CD4-positive, alpha-beta memory T cell (primary cell): ENCODE measurements around the gene ETFDH. TPM values are rescaled to one million over a fixed set of nuclear protein-coding genes. Genes with fewer than 3 reads are reported as not detected.
"Not testable (repeated sequence)": the region's sequence is repeated elsewhere in the genome, so short reads cannot be mapped to it uniquely, and the experiment has no call there.

Experiments
- CTCF ChIA-PET: fragments of 350-600 bp; sonication (Branson Sonifier 250); formaldehyde crosslinking; loops from one replicate; lab custom pipeline; 2021; ENCODE audit warnings: inconsistent platforms; ENCODE audit not compliant: partially characterized antibody; lab: Charles Lee
- POLR2A ChIA-PET: fragments of 350-600 bp; sonication (Branson Sonifier 250); formaldehyde crosslinking; loops from one replicate; lab custom pipeline; 2021; ENCODE audit not compliant: partially characterized antibody; lab: Charles Lee
- DNase-seq, 5 donors: peaks; one replicate each; pipeline versions ENCODE4 v3.0.0 to v3.0.0-alpha.2; 2020 to 2022; ENCODE audit warnings: mixed read lengths in 1 of 5
- H3K27ac ChIP-seq: one replicate; pipeline ENCODE4 v1.7.0; 2013; ENCODE audit warnings: low read depth, low read length
- H3K27me3 ChIP-seq: 2 replicates; pipeline ENCODE4 v1.7.0; 2013; ENCODE audit warnings: mild to moderate bottlenecking, low read length, moderate library complexity; ENCODE audit not compliant: insufficient read depth
- H3K36me3 ChIP-seq: 2 replicates; pipeline ENCODE4 v1.7.0; 2013; ENCODE audit warnings: mild to moderate bottlenecking, low read length, moderate library complexity; ENCODE audit not compliant: insufficient read depth
- H3K4me1 ChIP-seq: 2 replicates; pipeline ENCODE4 v1.7.0; 2013; ENCODE audit warnings: mild to moderate bottlenecking, low read length, moderate library complexity; ENCODE audit not compliant: insufficient read depth
- H3K4me3 ChIP-seq, 2 donors: one replicate each; pipeline ENCODE4 v1.7.0; 2013; ENCODE audit warnings: low read length in 2 of 2, mild to moderate bottlenecking in 1 of 2
- H3K9me3 ChIP-seq, 2 donors: one replicate each; pipeline ENCODE4 v1.7.0; 2013; ENCODE audit warnings: low read length in 2 of 2, control low read depth in 1 of 2; ENCODE audit not compliant: control insufficient read depth in 1 of 2
- H3K27ac Mint-ChIP-seq, 7 donors: one replicate each; pipeline ENCODE4 v1.8.0; 2020 to 2021; ENCODE audit warnings: mixed read lengths in 7 of 7, mild to moderate bottlenecking in 6 of 7, inconsistent platforms in 3 of 7, moderate library complexity in 3 of 7
- H3K27me3 Mint-ChIP-seq, 2 donors: one replicate each; pipeline ENCODE4 v1.8.0; 2020 to 2021; ENCODE audit warnings: mixed read lengths in 2 of 2
- H3K36me3 Mint-ChIP-seq, 2 donors: one replicate each; pipeline ENCODE4 v1.8.0; 2020 to 2021; ENCODE audit warnings: mixed read lengths in 2 of 2, inconsistent platforms in 1 of 2, mild to moderate bottlenecking in 1 of 2
- H3K4me1 Mint-ChIP-seq, 4 donors: one replicate each; pipeline ENCODE4 v1.8.0; 2020 to 2021; ENCODE audit warnings: mixed read lengths in 4 of 4, mild to moderate bottlenecking in 1 of 4
- H3K4me3 Mint-ChIP-seq, 8 donors: one replicate each; pipeline ENCODE4 v1.8.0; 2020 to 2021; ENCODE audit warnings: mixed read lengths in 8 of 8, mild to moderate bottlenecking in 7 of 8, moderate library complexity in 6 of 8, inconsistent platforms in 3 of 8
- H3K9me3 Mint-ChIP-seq, 8 donors: one replicate each; pipeline ENCODE4 v1.8.0; 2020 to 2021; ENCODE audit warnings: mixed read lengths in 8 of 8, mild to moderate bottlenecking in 5 of 8, inconsistent platforms in 3 of 8, moderate library complexity in 1 of 8
- intact Hi-C: fragments of 100-400 bp; cut with micrococcal nuclease; formaldehyde crosslinking; loops from one replicate; pipeline ENCODE4 v1.15.1; 2023
- polyA plus RNA-seq, 2 donors: library from polyadenylated mRNA; unstranded; fragments of 300-500 nt; fragmentation: Illumina TruSeq; gene quantifications; one replicate each; pipeline ENCODE4 v1.2.3, GENCODE V29; 2021
- total RNA-seq, 2 experiments: library from RNA; stranded (reverse); gene quantifications; one replicate each; pipeline ENCODE4 v1.2.3, GENCODE V29; 2021

The ETFDH gene
- total and polyA plus RNA-seq, 4 experiments from 2014 or later = 5.8 to 16.6 (median 12.7) TPM

DNA sequence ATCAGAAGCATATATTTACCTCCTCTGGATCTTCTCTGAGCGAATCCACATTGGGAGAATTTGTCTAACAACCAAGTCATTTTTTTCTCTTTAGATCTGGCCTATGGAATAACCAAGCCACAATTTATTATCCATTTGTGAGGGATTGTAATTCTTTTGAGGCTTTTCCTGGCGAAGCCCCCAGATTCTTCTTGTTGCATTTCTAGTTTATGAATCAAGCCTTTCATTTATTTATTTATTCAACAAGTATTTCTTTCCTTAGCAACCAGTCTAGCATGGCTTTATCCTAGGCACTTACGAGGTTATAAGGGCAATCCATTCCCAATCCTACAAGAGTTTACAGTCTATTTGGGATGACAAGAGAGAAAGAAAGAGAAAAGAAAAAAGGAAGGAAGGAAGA lies 78.3 kb downstream of the ETFDH start:
- no peaks in the 10 kb centered on the region for H3K36me3 Mint-ChIP-seq
- H3K27ac ChIP-seq = no peak overlapping the region
- H3K9me3 Mint-ChIP-seq = peaks cover 0 to 1% (median 0%) of the 10 kb centered on the region in 8 donors
- no peaks in the 10 kb centered on the region for H3K4me1 Mint-ChIP-seq
- H3K27ac Mint-ChIP-seq = no peak overlapping the region
- H3K27me3 ChIP-seq = no peaks in the 10 kb centered on the region
- intact Hi-C loops = no loop called here
- no peak overlapping the region for H3K4me3 Mint-ChIP-seq
- no peaks in the 10 kb centered on the region for H3K27me3 Mint-ChIP-seq
- H3K4me3 ChIP-seq = no peak overlapping the region
- no peaks in the 10 kb centered on the region for H3K9me3 ChIP-seq
- DNase-seq = no peak
- H3K36me3 ChIP-seq = no peaks in the 10 kb centered on the region
- ChIA-PET POLR2A (no interaction called here), CTCF (no interaction called here)
- no peaks in the 10 kb centered on the region for H3K4me1 ChIP-seq

DNA sequence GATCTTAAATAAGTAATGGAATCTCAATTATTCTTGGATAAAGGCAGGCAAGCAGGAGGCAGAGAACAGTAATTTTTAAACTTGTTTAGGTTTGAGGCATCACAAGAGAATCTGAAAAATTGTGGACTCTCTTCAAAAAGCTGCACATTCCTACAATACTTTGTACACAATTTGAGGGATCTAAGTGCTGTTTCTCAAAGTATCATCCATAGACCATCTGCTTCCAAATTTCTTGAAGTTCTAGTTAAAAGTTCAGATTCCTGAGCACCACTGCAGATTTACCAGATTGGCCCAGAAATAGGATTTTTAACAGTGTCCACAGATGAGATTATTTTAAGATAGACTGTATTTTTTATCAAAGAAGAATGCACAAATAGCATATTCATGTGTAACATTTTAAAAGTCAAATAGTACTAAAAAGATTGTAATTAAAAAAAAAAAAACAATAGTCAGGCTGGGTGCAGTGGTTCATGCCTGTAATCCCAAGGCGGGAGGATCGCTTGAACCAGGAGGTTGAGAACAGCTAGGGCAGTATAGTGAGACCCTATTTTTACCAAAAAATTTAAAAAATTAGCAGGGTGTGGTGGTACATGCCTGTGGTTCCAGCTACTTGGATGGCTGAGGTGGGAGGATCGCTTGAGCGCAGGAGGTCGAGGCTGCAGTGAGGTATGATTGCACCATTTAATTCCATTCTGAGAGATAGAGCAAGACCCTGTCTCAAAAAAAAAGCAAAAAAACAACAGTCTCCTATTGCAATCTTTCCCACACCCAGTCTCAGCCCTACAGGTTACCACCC lies 82.5 kb downstream of the ETFDH start:
- Mint-ChIP-seq H3K4me3 (no peak overlapping the region), H3K4me1 (no peaks in the 10 kb centered on the region), H3K27ac (no peak overlapping the region), H3K36me3 (no peaks in the 10 kb centered on the region), H3K9me3 (peaks cover 0 to 10% (median 0%) of the 10 kb centered on the region in 8 donors), H3K27me3 (peaks cover 5 to 8% of the 10 kb centered on the region in 2 donors)
- ChIA-PET CTCF (no interaction called here), POLR2A (interaction anchor here (0.7 kb wide), 1 partner anchor 476 kb away, joined by 4 read pairs; no protein-coding TSS in a partner anchor)
- no peaks in the 10 kb centered on the region for H3K4me1 ChIP-seq
- intact Hi-C loops = no loop called here
- no peak for DNase-seq
- H3K9me3 ChIP-seq = no peaks in the 10 kb centered on the region
- no peaks in the 10 kb centered on the region for H3K36me3 ChIP-seq
- H3K27ac ChIP-seq = no peak overlapping the region
- H3K4me3 ChIP-seq = no peak overlapping the region
- H3K27me3 ChIP-seq = no peaks in the 10 kb centered on the region

GRCh38 chr4:158755819-158756218 lies 83.7 kb downstream of the ETFDH start:
- H3K27ac ChIP-seq, H3K9me3 Mint-ChIP-seq, H3K4me3 ChIP-seq, H3K27me3 Mint-ChIP-seq, DNase-seq, intact Hi-C loops, H3K4me1 Mint-ChIP-seq, POLR2A ChIA-PET, H3K4me1 ChIP-seq, H3K36me3 ChIP-seq, H3K36me3 Mint-ChIP-seq, H3K9me3 ChIP-seq, H3K4me3 Mint-ChIP-seq, H3K27me3 ChIP-seq: not testable (repeated sequence)
- peak overlapping the region in 1 of 7 donors; percentile 61 for H3K27ac Mint-ChIP-seq
- CTCF ChIA-PET = interaction anchor here (1.8 kb wide), 1 partner anchor 96 kb away, joined by 5 read pairs; no protein-coding TSS in a partner anchor

DNA sequence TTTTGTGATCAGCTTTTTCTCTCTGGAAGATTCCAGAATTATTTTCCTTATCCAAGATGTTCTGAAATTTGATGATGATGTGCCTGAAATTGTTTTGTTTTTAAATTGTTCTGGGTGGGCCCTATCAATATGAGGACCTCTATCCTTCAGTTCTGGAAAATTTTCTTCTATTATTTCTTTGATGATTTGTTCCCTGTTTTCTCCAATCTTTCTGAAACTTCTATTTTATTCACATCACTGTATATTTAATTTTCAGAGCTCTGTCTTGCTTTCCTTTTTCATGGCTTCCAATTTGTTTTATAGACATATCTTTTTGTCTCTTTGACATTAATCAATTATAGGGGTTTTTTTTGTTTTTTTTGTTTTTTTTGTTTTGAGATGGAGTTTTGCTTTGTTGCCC lies 84.5 kb downstream of the ETFDH start:
- CTCF ChIA-PET = interaction anchor here (1.8 kb wide), 1 partner anchor 95 kb away, joined by 5 read pairs; no protein-coding TSS in a partner anchor
- Mint-ChIP-seq H3K9me3 (peaks cover 0 to 10% (median 0%) of the 10 kb centered on the region in 8 donors), H3K27ac (no peak overlapping the region), H3K36me3 (no peaks in the 10 kb centered on the region), H3K27me3 (peaks cover 6 to 11% of the 10 kb centered on the region in 2 donors), H3K4me3 (no peak overlapping the region), H3K4me1 (no peaks in the 10 kb centered on the region)
- no peaks in the 10 kb centered on the region for H3K9me3 ChIP-seq
- no peaks in the 10 kb centered on the region for H3K36me3 ChIP-seq
- no peaks in the 10 kb centered on the region for H3K27me3 ChIP-seq
- no peaks in the 10 kb centered on the region for H3K4me1 ChIP-seq
- H3K4me3 ChIP-seq = no peak overlapping the region
- no peak overlapping the region for H3K27ac ChIP-seq
- no peak for DNase-seq
- intact Hi-C loops = no loop called here
- POLR2A ChIA-PET = no interaction called here

DNA sequence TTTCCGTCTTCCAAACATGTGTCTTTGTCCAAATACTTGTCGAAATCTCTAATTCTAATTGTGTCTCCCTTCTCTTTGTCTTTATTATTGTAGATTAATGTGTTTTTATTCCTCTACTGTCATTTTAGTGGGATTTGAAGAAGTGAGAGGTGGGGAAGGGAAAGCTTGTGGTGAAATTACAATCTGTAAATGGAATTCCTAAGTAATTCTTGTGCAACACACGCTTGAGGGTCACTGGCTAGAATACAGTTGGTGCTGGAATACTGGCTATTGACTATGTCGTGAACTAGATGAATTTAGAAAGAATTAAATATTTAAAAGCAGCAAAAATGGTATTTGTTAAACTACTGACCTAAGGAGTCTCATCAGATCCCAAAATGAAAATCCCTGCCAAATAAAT lies 86.0 kb downstream of the ETFDH start:
- intact Hi-C loops = no loop called here
- Mint-ChIP-seq H3K4me3 (no peak overlapping the region), H3K36me3 (no peaks in the 10 kb centered on the region), H3K27me3 (peaks cover 6 to 12% of the 10 kb centered on the region in 2 donors), H3K4me1 (no peaks in the 10 kb centered on the region), H3K27ac (no peak overlapping the region), H3K9me3 (peaks cover 0 to 10% (median 0%) of the 10 kb centered on the region in 8 donors)
- no peaks in the 10 kb centered on the region for H3K36me3 ChIP-seq
- ChIA-PET CTCF (no interaction called here), POLR2A (no interaction called here)
- H3K9me3 ChIP-seq = no peaks in the 10 kb centered on the region
- no peak overlapping the region for H3K27ac ChIP-seq
- H3K4me1 ChIP-seq = no peaks in the 10 kb centered on the region
- DNase-seq = no peak
- no peaks in the 10 kb centered on the region for H3K27me3 ChIP-seq
- H3K4me3 ChIP-seq = no peak overlapping the region

DNA sequence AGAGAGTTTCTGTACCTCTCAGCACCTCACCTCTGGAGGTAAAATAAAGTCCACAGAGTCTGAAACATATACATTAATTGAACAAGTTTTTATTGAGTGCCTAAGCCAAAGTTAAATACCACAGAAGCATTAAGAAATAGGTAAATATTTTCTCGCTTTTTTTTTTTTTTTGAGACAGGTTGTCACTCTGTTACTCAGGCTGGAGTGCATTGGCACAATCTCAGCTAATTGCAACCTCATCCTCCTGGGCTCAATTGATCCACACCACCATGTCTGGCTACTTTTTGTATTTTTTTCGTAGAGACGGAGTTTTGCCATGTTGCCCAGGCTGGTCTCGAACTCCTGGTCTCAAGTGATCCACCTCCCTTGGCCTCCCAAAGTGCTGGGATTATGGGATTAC lies 86.6 kb downstream of the ETFDH start:
- POLR2A ChIA-PET = no interaction called here
- H3K36me3 ChIP-seq = no peaks in the 10 kb centered on the region
- no peaks in the 10 kb centered on the region for H3K4me1 ChIP-seq
- H3K9me3 ChIP-seq = no peaks in the 10 kb centered on the region
- CTCF ChIA-PET = no interaction called here
- intact Hi-C loops = no loop called here
- H3K4me3 ChIP-seq = no peak overlapping the region
- H3K27ac ChIP-seq = no peak overlapping the region
- H3K27me3 Mint-ChIP-seq = peaks cover 6 to 12% of the 10 kb centered on the region in 2 donors
- no peak overlapping the region for H3K4me3 Mint-ChIP-seq
- no peak for DNase-seq
- no peaks in the 10 kb centered on the region for H3K4me1 Mint-ChIP-seq
- H3K9me3 Mint-ChIP-seq = peaks cover 0 to 10% (median 0%) of the 10 kb centered on the region in 8 donors
- H3K36me3 Mint-ChIP-seq = no peaks in the 10 kb centered on the region
- H3K27ac Mint-ChIP-seq = no peak overlapping the region
- H3K27me3 ChIP-seq = no peaks in the 10 kb centered on the region
